ENCODE results near the gene BIRC6. TPM values are rescaled to one million over a fixed set of nuclear protein-coding genes. Genes with fewer than 3 reads are reported as not detected.
"Not testable (repeated sequence)": the region's sequence is repeated elsewhere in the genome, so short reads cannot be mapped to it uniquely, and the experiment has no call there.

The BIRC6 gene
- total RNA-seq, 1 donor from 2014 or later: 112 TPM

GRCh38 chr2:32504877-32505478, 148.2 kb downstream of the BIRC6 start:
- Mint-ChIP-seq H3K4me3 (no peak overlapping the region), H3K36me3 (ENCODE audit: low read depth) (peaks cover 25% of the 10 kb centered on the region), H3K4me1 (ENCODE audit: low read depth) (peaks cover 6% of the 10 kb centered on the region), H3K9me3 (no peaks in the 10 kb centered on the region), H3K27ac (no peak overlapping the region), H3K27me3 (ENCODE audit: insufficient read depth) (no peaks in the 10 kb centered on the region)
- intact Hi-C loops (cut with micrococcal nuclease): no loop called here
- DNase-seq (ENCODE audit: low spot score): no peak

GRCh38 chr2:32506446-32506845, 149.6 kb downstream of the BIRC6 start:
- Mint-ChIP-seq H3K9me3 (no peaks in the 10 kb centered on the region), H3K27me3 (ENCODE audit: insufficient read depth) (no peaks in the 10 kb centered on the region), H3K4me3 (no peak overlapping the region), H3K4me1 (ENCODE audit: low read depth) (peaks cover 6% of the 10 kb centered on the region), H3K27ac (no peak overlapping the region), H3K36me3 (ENCODE audit: low read depth) (peaks cover 30% of the 10 kb centered on the region)
- no peak for DNase-seq (ENCODE audit: low spot score)
- intact Hi-C loops (cut with micrococcal nuclease): no loop called here

- H3K36me3 Mint-ChIP-seq (ENCODE audit: low read depth): peaks cover 40% of the 10 kb centered on the region
- no peak overlapping the region for H3K27ac Mint-ChIP-seq
- no peak for DNase-seq (ENCODE audit: low spot score)
- H3K4me3 Mint-ChIP-seq: no peak overlapping the region
- no peaks in the 10 kb centered on the region for H3K4me1 Mint-ChIP-seq (ENCODE audit: low read depth)
- intact Hi-C loops (cut with micrococcal nuclease): no loop called here
- no peaks in the 10 kb centered on the region for H3K27me3 Mint-ChIP-seq (ENCODE audit: insufficient read depth)
- H3K9me3 Mint-ChIP-seq: no peaks in the 10 kb centered on the region
These were observed 158.1 kb downstream of the BIRC6 start for GRCh38 chr2:32514946-32515345.

- intact Hi-C loops (cut with micrococcal nuclease): no loop called here
- H3K9me3 Mint-ChIP-seq: no peaks in the 10 kb centered on the region
- no peak for DNase-seq (ENCODE audit: low spot score)
- H3K27me3 Mint-ChIP-seq (ENCODE audit: insufficient read depth): no peaks in the 10 kb centered on the region
- no peak overlapping the region for H3K27ac Mint-ChIP-seq
- no peaks in the 10 kb centered on the region for H3K4me1 Mint-ChIP-seq (ENCODE audit: low read depth)
- H3K36me3 Mint-ChIP-seq (ENCODE audit: low read depth): peaks cover 36% of the 10 kb centered on the region
- no peak overlapping the region for H3K4me3 Mint-ChIP-seq
These were observed 159.7 kb downstream of the BIRC6 start for GRCh38 chr2:32516567-32516966.

GRCh38 chr2:32522770-32523169, 165.9 kb downstream of the BIRC6 start:
- H3K4me1 Mint-ChIP-seq (ENCODE audit: low read depth): no peaks in the 10 kb centered on the region
- intact Hi-C loops (cut with micrococcal nuclease): no loop called here
- H3K27ac Mint-ChIP-seq: no peak overlapping the region
- no peaks in the 10 kb centered on the region for H3K27me3 Mint-ChIP-seq (ENCODE audit: insufficient read depth)
- no peak overlapping the region for H3K4me3 Mint-ChIP-seq
- H3K36me3 Mint-ChIP-seq (ENCODE audit: low read depth): peaks cover 43% of the 10 kb centered on the region
- no peak for DNase-seq (ENCODE audit: low spot score)
- H3K9me3 Mint-ChIP-seq: no peaks in the 10 kb centered on the region

GRCh38 chr2:32523686-32524085, 166.9 kb downstream of the BIRC6 start:
- no peak for DNase-seq (ENCODE audit: low spot score)
- H3K4me3 Mint-ChIP-seq: no peak overlapping the region
- H3K9me3 Mint-ChIP-seq: no peaks in the 10 kb centered on the region
- no peak overlapping the region for H3K27ac Mint-ChIP-seq
- peaks cover 38% of the 10 kb centered on the region for H3K36me3 Mint-ChIP-seq (ENCODE audit: low read depth)
- no peaks in the 10 kb centered on the region for H3K4me1 Mint-ChIP-seq (ENCODE audit: low read depth)
- no peaks in the 10 kb centered on the region for H3K27me3 Mint-ChIP-seq (ENCODE audit: insufficient read depth)
- intact Hi-C loops (cut with micrococcal nuclease): no loop called here

GRCh38 chr2:32532341-32532740, 175.5 kb downstream of the BIRC6 start:
- Mint-ChIP-seq H3K9me3 (peaks cover 6% of the 10 kb centered on the region), H3K36me3 (ENCODE audit: low read depth) (peaks cover 52% of the 10 kb centered on the region), H3K27ac (no peak overlapping the region), H3K4me3 (no peak overlapping the region), H3K27me3 (ENCODE audit: insufficient read depth) (no peaks in the 10 kb centered on the region), H3K4me1 (ENCODE audit: low read depth) (no peaks in the 10 kb centered on the region)
- DNase-seq (ENCODE audit: low spot score): no peak
- intact Hi-C loops (cut with micrococcal nuclease): no loop called here

GRCh38 chr2:32532961-32533360, 176.1 kb downstream of the BIRC6 start:
- Mint-ChIP-seq H3K36me3 (ENCODE audit: low read depth) (peaks cover 47% of the 10 kb centered on the region), H3K9me3 (peaks cover 6% of the 10 kb centered on the region), H3K27ac (no peak overlapping the region), H3K4me3 (no peak overlapping the region), H3K4me1 (ENCODE audit: low read depth) (no peaks in the 10 kb centered on the region), H3K27me3 (ENCODE audit: insufficient read depth) (no peaks in the 10 kb centered on the region)
- no peak for DNase-seq (ENCODE audit: low spot score)
- intact Hi-C loops (cut with micrococcal nuclease): no loop called here

- Mint-ChIP-seq H3K27me3 (ENCODE audit: insufficient read depth) (no peaks in the 10 kb centered on the region), H3K4me3 (no peak overlapping the region), H3K9me3 (peaks cover 6% of the 10 kb centered on the region), H3K27ac (no peak overlapping the region), H3K36me3 (ENCODE audit: low read depth) (peaks cover 44% of the 10 kb centered on the region), H3K4me1 (ENCODE audit: low read depth) (no peaks in the 10 kb centered on the region)
- intact Hi-C loops (cut with micrococcal nuclease): no loop called here
- no peak for DNase-seq (ENCODE audit: low spot score)
These were observed 178.0 kb downstream of the BIRC6 start for GRCh38 chr2:32534831-32535230.

- Mint-ChIP-seq H3K27me3 (ENCODE audit: insufficient read depth) (no peaks in the 10 kb centered on the region), H3K4me3 (no peak overlapping the region), H3K4me1 (ENCODE audit: low read depth) (no peaks in the 10 kb centered on the region), H3K9me3 (peaks cover 6% of the 10 kb centered on the region), H3K27ac (no peak overlapping the region), H3K36me3 (ENCODE audit: low read depth) (peaks cover 29% of the 10 kb centered on the region)
- no peak for DNase-seq (ENCODE audit: low spot score)
- intact Hi-C loops (cut with micrococcal nuclease): no loop called here
These were observed 181.9 kb downstream of the BIRC6 start for GRCh38 chr2:32538735-32539134.

GRCh38 chr2:32552483-32552882, 195.7 kb downstream of the BIRC6 start:
- not testable (repeated sequence) for H3K4me3 Mint-ChIP-seq; H3K9me3 Mint-ChIP-seq; H3K4me1 Mint-ChIP-seq (ENCODE audit: low read depth); H3K27ac Mint-ChIP-seq; H3K27me3 Mint-ChIP-seq (ENCODE audit: insufficient read depth); DNase-seq (ENCODE audit: low spot score)
- H3K36me3 Mint-ChIP-seq (ENCODE audit: low read depth): peaks cover 13% of the 10 kb centered on the region
- intact Hi-C loops (cut with micrococcal nuclease): loop anchor here (5.0 kb wide), 2 partner anchors 40 to 480 kb away; no protein-coding TSS in a partner anchor

GRCh38 chr2:32553829-32554432, 197.1 kb downstream of the BIRC6 start:
- Mint-ChIP-seq H3K4me3 (no peak overlapping the region), H3K4me1 (ENCODE audit: low read depth) (no peaks in the 10 kb centered on the region), H3K27me3 (ENCODE audit: insufficient read depth) (no peaks in the 10 kb centered on the region), H3K27ac (no peak overlapping the region), H3K36me3 (ENCODE audit: low read depth) (peaks cover 8% of the 10 kb centered on the region), H3K9me3 (no peaks in the 10 kb centered on the region)
- intact Hi-C loops (cut with micrococcal nuclease): loop anchor here (1.0 to 5.0 kb wide), 6 partner anchors 38 to 1029 kb away; partner anchors contain the start of genes LTBP1 and TTC27
- no peak for DNase-seq (ENCODE audit: low spot score)

- intact Hi-C loops (cut with micrococcal nuclease): no loop called here
- no peaks in the 10 kb centered on the region for H3K9me3 Mint-ChIP-seq
- no peak overlapping the region for H3K4me3 Mint-ChIP-seq
- no peak overlapping the region for H3K27ac Mint-ChIP-seq
- no peak for DNase-seq (ENCODE audit: low spot score)
- peaks cover 21% of the 10 kb centered on the region for H3K36me3 Mint-ChIP-seq (ENCODE audit: low read depth)
- no peaks in the 10 kb centered on the region for H3K27me3 Mint-ChIP-seq (ENCODE audit: insufficient read depth)
- H3K4me1 Mint-ChIP-seq (ENCODE audit: low read depth): no peaks in the 10 kb centered on the region
These were observed 201.7 kb downstream of the BIRC6 start for GRCh38 chr2:32558492-32558891.
